ENCODE measurements around the gene PSTPIP1. TPM values are rescaled to one million over a fixed set of nuclear protein-coding genes. Genes with fewer than 3 reads are reported as not detected.

The PSTPIP1 gene
- total and polyA plus RNA-seq, 9 of the 15 experiments (the other 6 are each of a cell fraction or from before 2014, with no cell fraction given): not detected

DNA sequence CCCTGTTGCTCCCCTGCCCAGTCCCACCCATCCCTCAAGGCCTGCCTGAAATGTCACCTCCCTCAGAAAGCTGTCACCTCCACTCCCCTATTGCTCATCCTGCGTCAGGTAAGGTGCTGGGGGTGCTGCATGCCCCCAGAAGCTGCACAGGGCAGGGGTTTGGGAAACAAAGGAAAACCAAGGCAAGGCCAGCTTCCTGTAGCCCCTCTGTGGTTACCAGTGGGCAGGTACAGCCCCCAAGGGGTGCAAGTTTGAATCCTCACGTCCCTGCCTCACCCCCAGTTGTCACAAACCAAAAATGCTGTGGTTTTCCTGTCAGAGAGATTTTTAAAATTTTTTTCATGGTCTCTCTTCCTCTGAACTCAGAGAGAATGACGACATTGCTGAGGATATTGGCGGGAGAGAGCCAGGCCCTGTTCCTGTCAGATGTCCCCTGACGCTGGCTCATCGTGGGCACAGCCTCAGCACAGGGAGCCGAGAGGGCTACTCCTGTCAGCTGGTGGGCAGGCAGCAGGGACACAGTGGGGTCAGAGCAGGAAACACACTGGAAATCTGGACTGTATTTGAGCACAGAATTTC is 27.0 kb downstream of the PSTPIP1 start:
- Histone ChIP-seq H3K4me1 (replicated peaks in 1 of 2; ENCODE audit: control insufficient read depth in 2 of 2, insufficient read depth in 2 of 2, low read length in 2 of 2) (peaks cover 0 to 12% of the 10 kb centered on the region in 2 experiments; a peak in 2 of 5 replicates), H3K79me2 (ENCODE audit: control insufficient read depth, insufficient read depth, low read length) (no peaks in the 10 kb centered on the region), H3K4me2 (ENCODE audit: insufficient read depth, low read length) (no peak overlapping the region), H3K27me3 (ENCODE audit: control insufficient read depth in 2 of 2, insufficient read depth in 2 of 2, low read length in 2 of 2) (peaks cover 2 to 53% of the 10 kb centered on the region in 2 experiments; a peak in 4 of 5 replicates), H3K9me1 (ENCODE audit: control insufficient read depth, insufficient read depth, low read length) (no peaks in the 10 kb centered on the region), H4K20me1 (replicated peaks; ENCODE audit: control insufficient read depth, insufficient read depth, low read length) (peaks cover 13% of the 10 kb centered on the region; the same call in 1 of the 2 replicates), H3K27ac (ENCODE audit: extremely low read depth, low read depth, low read length) (no peak overlapping the region), H2AFZ (ENCODE audit: low read depth, low read length) (no peak overlapping the region), H3K36me3 (ENCODE audit: control insufficient read depth, insufficient read depth, low read length) (no peaks in the 10 kb centered on the region), H3K9ac (ENCODE audit: insufficient read depth in 1 of 2, low read depth in 2 of 2, low read length in 2 of 2) (no peak overlapping the region), H3K4me3 (no peak overlapping the region), H3K9me3 (replicated peaks; ENCODE audit: control insufficient read depth, insufficient read depth, low read depth, low read length) (no peaks in the 10 kb centered on the region)
- 3% methylated on average over 5 of the region's 7 CpGs for WGBS (ENCODE audit: insufficient coverage, low coverage, missing lambda C conversion rate)
- ChIA-PET CTCF (ENCODE audit: low intra/inter-chr PET ratio) (no interaction called here), POLR2A (interaction anchor here (1.0 kb wide), 1 partner anchor 691 kb away, joined by 4 read pairs; no protein-coding TSS in a partner anchor)
- intact Hi-C loops (cut with micrococcal nuclease) (loop anchor here (5.0 to 10.0 kb wide), 4 partner anchors 85 to 473 kb away; no protein-coding TSS in a partner anchor), in situ Hi-C loops (cut with MboI) (loop anchor here (10.0 kb wide), 1 partner anchor 483 kb away; no protein-coding TSS in a partner anchor)
- no peak for ATAC-seq
- no peak for DNase-seq (ENCODE audit: extremely low read depth in 1 of 4, low spot score in 3 of 4)
- no peak for FAIRE-seq
- no TSS peak for BruUV-seq (replicated peaks)
- no peak for TF ChIP-seq TAF7 (tag; IDR thresholded peaks at IDR 0.05)
- TF ChIP-seq, protein P1, sequence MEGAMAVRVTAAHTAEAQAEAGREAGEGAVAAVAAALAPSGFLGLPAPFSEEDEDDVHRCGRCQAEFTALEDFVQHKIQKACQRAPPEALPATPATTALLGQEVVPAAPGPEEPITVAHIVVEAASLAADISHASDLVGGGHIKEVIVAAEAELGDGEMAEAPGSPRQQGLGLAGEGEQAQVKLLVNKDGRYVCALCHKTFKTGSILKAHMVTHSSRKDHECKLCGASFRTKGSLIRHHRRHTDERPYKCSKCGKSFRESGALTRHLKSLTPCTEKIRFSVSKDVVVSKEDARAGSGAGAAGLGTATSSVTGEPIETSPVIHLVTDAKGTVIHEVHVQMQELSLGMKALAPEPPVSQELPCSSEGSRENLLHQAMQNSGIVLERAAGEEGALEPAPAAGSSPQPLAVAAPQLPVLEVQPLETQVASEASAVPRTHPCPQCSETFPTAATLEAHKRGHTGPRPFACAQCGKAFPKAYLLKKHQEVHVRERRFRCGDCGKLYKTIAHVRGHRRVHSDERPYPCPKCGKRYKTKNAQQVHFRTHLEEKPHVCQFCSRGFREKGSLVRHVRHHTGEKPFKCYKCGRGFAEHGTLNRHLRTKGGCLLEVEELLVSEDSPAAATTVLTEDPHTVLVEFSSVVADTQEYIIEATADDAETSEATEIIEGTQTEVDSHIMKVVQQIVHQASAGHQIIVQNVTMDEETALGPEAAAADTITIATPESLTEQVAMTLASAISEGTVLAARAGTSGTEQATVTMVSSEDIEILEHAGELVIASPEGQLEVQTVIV (CRISPR knock-in tag; IDR thresholded peaks at IDR 0.05; ENCODE audit: borderline replicate concordance): no peak
- TF ChIP-seq, protein P2, sequence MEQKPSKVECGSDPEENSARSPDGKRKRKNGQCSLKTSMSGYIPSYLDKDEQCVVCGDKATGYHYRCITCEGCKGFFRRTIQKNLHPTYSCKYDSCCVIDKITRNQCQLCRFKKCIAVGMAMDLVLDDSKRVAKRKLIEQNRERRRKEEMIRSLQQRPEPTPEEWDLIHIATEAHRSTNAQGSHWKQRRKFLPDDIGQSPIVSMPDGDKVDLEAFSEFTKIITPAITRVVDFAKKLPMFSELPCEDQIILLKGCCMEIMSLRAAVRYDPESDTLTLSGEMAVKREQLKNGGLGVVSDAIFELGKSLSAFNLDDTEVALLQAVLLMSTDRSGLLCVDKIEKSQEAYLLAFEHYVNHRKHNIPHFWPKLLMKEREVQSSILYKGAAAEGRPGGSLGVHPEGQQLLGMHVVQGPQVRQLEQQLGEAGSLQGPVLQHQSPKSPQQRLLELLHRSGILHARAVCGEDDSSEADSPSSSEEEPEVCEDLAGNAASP (IDR thresholded peaks at IDR 0.05): no peak
- no peak for TF ChIP-seq LEF1 (IDR thresholded peaks at IDR 0.05)
- TF ChIP-seq ESRRB (CRISPR knock-in tag; IDR thresholded peaks at IDR 0.05; ENCODE audit: borderline replicate concordance): no peak
- no peak for TF ChIP-seq CREB1 (IDR thresholded peaks at IDR 0.05)
- TF ChIP-seq CREB1 (CRISPR knock-in tag; IDR thresholded peaks at IDR 0.05): no peak
- TF ChIP-seq, protein P3, sequence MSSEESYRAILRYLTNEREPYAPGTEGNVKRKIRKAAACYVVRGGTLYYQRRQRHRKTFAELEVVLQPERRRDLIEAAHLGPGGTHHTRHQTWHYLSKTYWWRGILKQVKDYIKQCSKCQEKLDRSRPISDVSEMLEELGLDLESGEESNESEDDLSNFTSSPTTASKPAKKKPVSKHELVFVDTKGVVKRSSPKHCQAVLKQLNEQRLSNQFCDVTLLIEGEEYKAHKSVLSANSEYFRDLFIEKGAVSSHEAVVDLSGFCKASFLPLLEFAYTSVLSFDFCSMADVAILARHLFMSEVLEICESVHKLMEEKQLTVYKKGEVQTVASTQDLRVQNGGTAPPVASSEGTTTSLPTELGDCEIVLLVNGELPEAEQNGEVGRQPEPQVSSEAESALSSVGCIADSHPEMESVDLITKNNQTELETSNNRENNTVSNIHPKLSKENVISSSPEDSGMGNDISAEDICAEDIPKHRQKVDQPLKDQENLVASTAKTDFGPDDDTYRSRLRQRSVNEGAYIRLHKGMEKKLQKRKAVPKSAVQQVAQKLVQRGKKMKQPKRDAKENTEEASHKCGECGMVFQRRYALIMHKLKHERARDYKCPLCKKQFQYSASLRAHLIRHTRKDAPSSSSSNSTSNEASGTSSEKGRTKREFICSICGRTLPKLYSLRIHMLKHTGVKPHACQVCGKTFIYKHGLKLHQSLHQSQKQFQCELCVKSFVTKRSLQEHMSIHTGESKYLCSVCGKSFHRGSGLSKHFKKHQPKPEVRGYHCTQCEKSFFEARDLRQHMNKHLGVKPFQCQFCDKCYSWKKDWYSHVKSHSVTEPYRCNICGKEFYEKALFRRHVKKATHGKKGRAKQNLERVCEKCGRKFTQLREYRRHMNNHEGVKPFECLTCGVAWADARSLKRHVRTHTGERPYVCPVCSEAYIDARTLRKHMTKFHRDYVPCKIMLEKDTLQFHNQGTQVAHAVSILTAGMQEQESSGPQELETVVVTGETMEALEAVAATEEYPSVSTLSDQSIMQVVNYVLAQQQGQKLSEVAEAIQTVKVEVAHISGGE (CRISPR knock-in tag; IDR thresholded peaks at IDR 0.05): no peak
- TF ChIP-seq HDAC2 (IDR thresholded peaks at IDR 0.05): no peak

All from K562 (cell line).